Measurements from ENCODE around the gene NCF2.

The NCF2 gene

DNA sequence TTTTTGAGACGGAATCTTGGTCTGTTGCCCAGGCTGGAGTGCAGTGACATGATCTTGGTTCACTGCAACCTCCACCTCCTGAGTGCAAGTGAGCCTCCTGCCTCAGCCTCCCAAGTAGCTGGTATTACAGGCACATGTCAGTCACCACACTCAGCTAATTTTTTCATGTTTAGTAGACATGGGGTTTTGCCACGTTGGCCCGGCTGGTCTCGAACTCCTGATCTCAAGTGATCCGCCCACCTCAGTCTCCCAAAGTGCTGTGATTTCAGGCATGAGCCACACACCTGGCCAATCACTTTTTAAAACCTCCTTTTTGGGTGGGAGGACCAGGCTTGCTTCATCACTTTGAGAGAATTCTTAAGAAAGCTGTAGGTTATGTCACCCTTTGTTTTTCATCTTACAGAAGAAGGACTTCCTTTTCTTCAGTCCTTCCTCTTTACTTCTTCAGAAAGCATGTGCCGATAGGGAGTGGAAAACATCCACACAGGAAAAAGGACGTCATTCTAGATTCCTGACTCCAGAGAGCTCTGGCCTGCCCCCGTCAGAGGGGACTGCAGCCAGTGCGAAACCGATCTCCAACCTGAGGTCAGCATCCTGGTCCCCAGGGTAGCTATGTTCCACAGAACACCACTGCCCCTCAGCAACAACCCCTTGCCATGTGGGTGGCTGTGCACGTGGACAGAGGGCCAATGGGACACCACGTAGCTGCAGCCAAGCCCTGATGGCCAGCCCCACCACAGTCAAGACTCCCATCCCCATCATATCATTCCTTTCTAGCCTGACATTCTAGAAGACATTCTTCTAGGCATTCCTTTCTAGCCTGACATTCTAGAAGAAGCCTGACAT, 21.9 kb downstream of the NCF2 start:
- no peak overlapping the region for H3K4me3 ChIP-seq (ENCODE audit: low read depth, low read length)
- DNase-seq (ENCODE audit: low read depth): no peak
- TF ChIP-seq, protein P1, sequence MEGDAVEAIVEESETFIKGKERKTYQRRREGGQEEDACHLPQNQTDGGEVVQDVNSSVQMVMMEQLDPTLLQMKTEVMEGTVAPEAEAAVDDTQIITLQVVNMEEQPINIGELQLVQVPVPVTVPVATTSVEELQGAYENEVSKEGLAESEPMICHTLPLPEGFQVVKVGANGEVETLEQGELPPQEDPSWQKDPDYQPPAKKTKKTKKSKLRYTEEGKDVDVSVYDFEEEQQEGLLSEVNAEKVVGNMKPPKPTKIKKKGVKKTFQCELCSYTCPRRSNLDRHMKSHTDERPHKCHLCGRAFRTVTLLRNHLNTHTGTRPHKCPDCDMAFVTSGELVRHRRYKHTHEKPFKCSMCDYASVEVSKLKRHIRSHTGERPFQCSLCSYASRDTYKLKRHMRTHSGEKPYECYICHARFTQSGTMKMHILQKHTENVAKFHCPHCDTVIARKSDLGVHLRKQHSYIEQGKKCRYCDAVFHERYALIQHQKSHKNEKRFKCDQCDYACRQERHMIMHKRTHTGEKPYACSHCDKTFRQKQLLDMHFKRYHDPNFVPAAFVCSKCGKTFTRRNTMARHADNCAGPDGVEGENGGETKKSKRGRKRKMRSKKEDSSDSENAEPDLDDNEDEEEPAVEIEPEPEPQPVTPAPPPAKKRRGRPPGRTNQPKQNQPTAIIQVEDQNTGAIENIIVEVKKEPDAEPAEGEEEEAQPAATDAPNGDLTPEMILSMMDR (IDR thresholded peaks at IDR 0.05; ENCODE audit: low read depth, low read length): no peak
- TF ChIP-seq, protein P2, sequence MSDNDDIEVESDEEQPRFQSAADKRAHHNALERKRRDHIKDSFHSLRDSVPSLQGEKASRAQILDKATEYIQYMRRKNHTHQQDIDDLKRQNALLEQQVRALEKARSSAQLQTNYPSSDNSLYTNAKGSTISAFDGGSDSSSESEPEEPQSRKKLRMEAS (IDR thresholded peaks at IDR 0.05; ENCODE audit: low read depth, low read length): no peak
- TF ChIP-seq POLR2A (IDR thresholded peaks at IDR 0.05; ENCODE audit: extremely low read depth, insufficient read length): no peak
- no peak for TF ChIP-seq MYC (IDR thresholded peaks at IDR 0.05; ENCODE audit: low read depth, low read length)

DNA sequence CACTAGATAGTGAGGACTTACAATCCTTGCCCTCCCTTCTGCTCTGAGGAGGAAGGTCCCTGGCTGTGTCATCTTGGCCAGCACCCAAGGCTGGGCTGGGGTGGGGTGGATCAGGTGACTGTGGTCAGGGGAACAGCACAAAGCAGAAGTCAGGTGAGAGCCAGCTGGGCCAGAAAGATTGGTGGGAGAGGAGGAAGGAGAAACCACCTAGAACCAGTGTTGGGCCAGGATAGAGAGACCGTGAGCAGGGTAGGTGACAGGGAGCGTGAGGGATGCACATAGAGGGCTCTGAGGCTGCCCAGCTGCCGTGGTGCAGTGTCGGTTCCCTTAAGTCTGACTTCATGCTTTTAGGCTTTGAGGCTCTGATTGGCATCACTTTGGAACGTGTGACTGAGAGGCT, 22.7 kb downstream of the NCF2 start:
- no peak overlapping the region for H3K4me3 ChIP-seq (ENCODE audit: low read depth, low read length)
- peak; percentile 16 for DNase-seq (ENCODE audit: low read depth)
- no peak for TF ChIP-seq POLR2A (IDR thresholded peaks at IDR 0.05; ENCODE audit: extremely low read depth, insufficient read length)
- TF ChIP-seq, protein P2 (IDR thresholded peaks at IDR 0.05; ENCODE audit: low read depth, low read length): no peak
- TF ChIP-seq, protein P1 (IDR thresholded peaks at IDR 0.05; ENCODE audit: low read depth, low read length): no peak
- TF ChIP-seq MYC (IDR thresholded peaks at IDR 0.05; ENCODE audit: low read depth, low read length): no peak

DNA sequence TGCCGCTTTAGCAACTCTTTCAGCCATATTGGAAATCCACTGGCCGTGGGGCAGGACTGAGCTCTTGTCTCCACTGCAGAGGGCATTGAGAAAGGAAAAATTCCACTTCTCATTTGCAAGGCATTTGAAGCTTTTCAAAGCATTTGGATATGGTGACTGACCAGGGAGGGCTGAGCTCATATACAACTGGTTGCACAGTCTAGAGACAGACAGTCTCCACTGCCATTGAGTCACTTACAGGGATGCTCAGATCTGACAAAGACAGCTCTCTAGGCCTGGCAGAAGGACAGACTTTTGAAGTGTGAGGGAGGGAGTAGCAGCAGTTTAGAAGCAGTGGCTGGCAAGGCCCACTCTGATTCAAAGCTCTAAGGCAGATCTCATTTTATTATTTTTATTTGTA, 24.2 kb downstream of the NCF2 start:
- DNase-seq (ENCODE audit: low read depth): no peak
- no peak for TF ChIP-seq MYC (IDR thresholded peaks at IDR 0.05; ENCODE audit: low read depth, low read length)
- TF ChIP-seq POLR2A (IDR thresholded peaks at IDR 0.05; ENCODE audit: extremely low read depth, insufficient read length): no peak
- TF ChIP-seq, protein P1 (IDR thresholded peaks at IDR 0.05; ENCODE audit: low read depth, low read length): no peak
- TF ChIP-seq, protein P2 (IDR thresholded peaks at IDR 0.05; ENCODE audit: low read depth, low read length): no peak
- no peak overlapping the region for H3K4me3 ChIP-seq (ENCODE audit: low read depth, low read length)

DNA sequence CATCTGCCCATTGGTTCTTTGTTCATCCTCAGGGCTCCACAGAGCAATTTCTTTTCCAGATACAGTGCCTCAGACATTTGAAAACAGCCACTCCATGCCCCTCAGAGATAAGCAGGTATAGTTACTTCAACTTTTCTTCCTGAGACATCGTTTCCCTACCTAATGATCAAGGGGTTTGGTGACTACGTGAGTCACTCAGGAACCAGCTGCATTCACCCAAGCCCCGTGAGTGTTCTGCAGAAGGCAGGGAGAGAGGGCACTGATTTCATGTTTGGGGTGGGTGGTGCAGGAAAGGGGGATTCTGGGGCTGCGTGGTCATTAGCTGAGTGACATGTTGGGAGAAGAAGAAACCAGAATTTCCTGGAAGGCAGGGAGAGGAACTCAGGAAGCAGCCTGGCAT, 25.0 kb downstream of the NCF2 start:
- TF ChIP-seq, protein P1 (IDR thresholded peaks at IDR 0.05; ENCODE audit: low read depth, low read length): no peak
- TF ChIP-seq POLR2A (IDR thresholded peaks at IDR 0.05; ENCODE audit: extremely low read depth, insufficient read length): no peak
- no peak overlapping the region for H3K4me3 ChIP-seq (ENCODE audit: low read depth, low read length)
- DNase-seq (ENCODE audit: low read depth): no peak

DNA sequence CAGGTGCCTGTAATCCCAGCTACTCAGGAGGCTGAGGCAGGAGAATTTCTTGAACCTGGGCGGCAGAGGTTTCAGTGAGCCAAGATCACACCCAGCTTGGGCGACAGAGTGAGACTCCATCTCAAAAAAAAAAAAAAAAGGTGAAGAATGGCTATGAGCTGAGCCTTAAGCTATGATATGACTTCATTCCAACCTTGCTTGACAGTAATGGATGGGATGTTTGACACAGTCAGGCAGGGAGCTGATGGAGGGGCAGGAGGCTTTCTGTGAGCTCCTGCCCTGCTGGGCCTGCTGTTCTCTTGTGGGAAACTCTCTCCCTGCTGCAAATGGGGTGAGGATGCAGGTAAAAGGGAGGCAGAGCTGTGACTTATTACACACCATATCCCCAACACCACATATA, 27.6 kb downstream of the NCF2 start:
- H3K4me3 ChIP-seq (ENCODE audit: low read depth, low read length): no peak overlapping the region
- DNase-seq (ENCODE audit: low read depth): no peak
- TF ChIP-seq POLR2A (IDR thresholded peaks at IDR 0.05; ENCODE audit: extremely low read depth, insufficient read length) (no peak), MYC (IDR thresholded peaks at IDR 0.05; ENCODE audit: low read depth, low read length) (no peak)
- TF ChIP-seq, protein P1 (IDR thresholded peaks at IDR 0.05; ENCODE audit: low read depth, low read length): no peak
- TF ChIP-seq, protein P2 (IDR thresholded peaks at IDR 0.05; ENCODE audit: low read depth, low read length): no peak

Data from NB4 (cell line).